GM23338 (cell line): ENCODE results near the gene UBE2I.

Experiments
- CREB1 ChIP-seq: fragments of 250-450 bp; sonication (Bioruptor Pico); IDR thresholded peaks from 2 replicates; pipeline ENCODE4 v1.5.0; 2020; ENCODE audit warnings: low read depth, mild to moderate bottlenecking, moderate library complexity
- EZH2 ChIP-seq: fragments of 200-600 bp; sonication (generic); IDR thresholded peaks from one replicate; pipeline ENCODE4 v1.8.0; 2017; ENCODE audit warnings: antibody characterized with exemption, mild to moderate bottlenecking, low read depth; ENCODE audit not compliant: unreplicated experiment
- EZH2phosphoT487 ChIP-seq: fragments of 200-600 bp; sonication (generic); IDR thresholded peaks from one replicate; pipeline ENCODE4 v1.8.1; 2018; ENCODE audit warnings: antibody characterized with exemption; ENCODE audit not compliant: unreplicated experiment
- JUNB ChIP-seq: IDR thresholded peaks from one replicate; pipeline ENCODE4 v1.6.1; 2016; ENCODE audit warnings: antibody characterized with exemption; ENCODE audit not compliant: unreplicated experiment
- NANOG ChIP-seq: IDR thresholded peaks from 2 replicates; pipeline ENCODE4 v1.6.1; 2016; ENCODE audit warnings: antibody characterized with exemption, borderline replicate concordance
- POLR2AphosphoS5 ChIP-seq: IDR thresholded peaks from 2 replicates; pipeline ENCODE4 v1.6.1; 2016; ENCODE audit warnings: antibody characterized with exemption, low read depth
- REST ChIP-seq: IDR thresholded peaks from one replicate; pipeline ENCODE4 v1.6.1; 2018; ENCODE audit warnings: antibody characterized with exemption; ENCODE audit not compliant: unreplicated experiment
- STAT1 ChIP-seq: IDR thresholded peaks from one replicate; pipeline ENCODE4 v1.6.1; 2016; ENCODE audit warnings: antibody characterized with exemption; ENCODE audit not compliant: unreplicated experiment
- ZNF114 ChIP-seq: fragments of 250-450 bp; sonication (Bioruptor Pico); IDR thresholded peaks from 2 replicates; pipeline ENCODE4 v1.5.0; 2020; ENCODE audit warnings: mild to moderate bottlenecking, moderate library complexity
- ZNF462 ChIP-seq: fragments of 250-450 bp; sonication (Bioruptor Pico); IDR thresholded peaks from 2 replicates; pipeline ENCODE4 v1.5.0; 2020; ENCODE audit warnings: mild to moderate bottlenecking, moderate library complexity
- TF ChIP-seq, protein P1 (sequence below), 2 experiments: fragments of 200-600 bp in 1 of 2; sonication (generic) in 1 of 2; conservative IDR thresholded peaks; 2 replicates each; pipeline versions ENCODE4 v1.5.1 to v1.6.1; 2016 to 2017; ENCODE audit warnings: antibody characterized with exemption in 2 of 2, low read depth in 2 of 2, mild to moderate bottlenecking in 2 of 2, moderate library complexity in 1 of 2
- TF ChIP-seq, protein P2 (sequence below): IDR thresholded peaks from 2 replicates; pipeline ENCODE4 v1.6.1; 2016; ENCODE audit warnings: antibody characterized with exemption

DNA sequence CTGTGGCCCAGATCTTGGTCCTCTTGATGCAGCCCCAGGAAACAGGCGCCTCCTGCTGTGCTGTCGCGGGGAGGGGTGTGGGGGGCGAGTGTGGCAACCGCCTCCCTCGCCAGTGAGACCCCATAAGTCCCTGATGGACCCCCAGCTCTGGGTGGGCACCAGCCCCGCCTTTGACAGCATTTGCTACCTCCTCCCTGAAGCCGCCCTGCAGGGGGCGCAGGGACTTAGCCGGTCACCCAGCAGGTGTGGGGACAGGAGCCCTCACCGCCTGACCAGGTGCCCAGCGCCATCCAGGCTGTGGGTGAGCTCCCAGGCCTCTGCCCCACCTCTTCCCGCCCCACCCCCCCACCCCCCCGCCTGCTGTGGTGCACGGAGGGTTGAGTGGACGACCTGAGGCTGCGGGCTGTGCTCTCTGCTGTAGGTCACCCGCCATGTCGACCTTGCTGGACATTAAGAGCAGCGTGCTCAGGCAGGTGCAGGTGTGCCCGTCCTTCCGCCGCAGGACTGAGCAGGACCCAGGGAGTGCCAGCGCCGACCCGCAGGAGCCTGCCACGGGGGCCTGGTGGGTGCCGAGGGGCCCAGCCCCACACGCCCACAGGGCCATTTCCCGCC, 28.8 kb downstream of the UBE2I start:
- TF ChIP-seq STAT1 (no peak), REST (no peak), EZH2 (no peak), CREB1 (no peak), EZH2phosphoT487 (no peak), POLR2AphosphoS5 (no peak), JUNB (no peak), NANOG (no peak), ZNF114 (CRISPR knock-in tag) (no peak), ZNF462 (no peak)
- TF ChIP-seq, protein P1, sequence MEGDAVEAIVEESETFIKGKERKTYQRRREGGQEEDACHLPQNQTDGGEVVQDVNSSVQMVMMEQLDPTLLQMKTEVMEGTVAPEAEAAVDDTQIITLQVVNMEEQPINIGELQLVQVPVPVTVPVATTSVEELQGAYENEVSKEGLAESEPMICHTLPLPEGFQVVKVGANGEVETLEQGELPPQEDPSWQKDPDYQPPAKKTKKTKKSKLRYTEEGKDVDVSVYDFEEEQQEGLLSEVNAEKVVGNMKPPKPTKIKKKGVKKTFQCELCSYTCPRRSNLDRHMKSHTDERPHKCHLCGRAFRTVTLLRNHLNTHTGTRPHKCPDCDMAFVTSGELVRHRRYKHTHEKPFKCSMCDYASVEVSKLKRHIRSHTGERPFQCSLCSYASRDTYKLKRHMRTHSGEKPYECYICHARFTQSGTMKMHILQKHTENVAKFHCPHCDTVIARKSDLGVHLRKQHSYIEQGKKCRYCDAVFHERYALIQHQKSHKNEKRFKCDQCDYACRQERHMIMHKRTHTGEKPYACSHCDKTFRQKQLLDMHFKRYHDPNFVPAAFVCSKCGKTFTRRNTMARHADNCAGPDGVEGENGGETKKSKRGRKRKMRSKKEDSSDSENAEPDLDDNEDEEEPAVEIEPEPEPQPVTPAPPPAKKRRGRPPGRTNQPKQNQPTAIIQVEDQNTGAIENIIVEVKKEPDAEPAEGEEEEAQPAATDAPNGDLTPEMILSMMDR (conservative IDR thresholded peaks at IDR 0.05; ENCODE audit: low read depth in 2 of 2): peak; percentile 31 to 63
- TF ChIP-seq, protein P2, sequence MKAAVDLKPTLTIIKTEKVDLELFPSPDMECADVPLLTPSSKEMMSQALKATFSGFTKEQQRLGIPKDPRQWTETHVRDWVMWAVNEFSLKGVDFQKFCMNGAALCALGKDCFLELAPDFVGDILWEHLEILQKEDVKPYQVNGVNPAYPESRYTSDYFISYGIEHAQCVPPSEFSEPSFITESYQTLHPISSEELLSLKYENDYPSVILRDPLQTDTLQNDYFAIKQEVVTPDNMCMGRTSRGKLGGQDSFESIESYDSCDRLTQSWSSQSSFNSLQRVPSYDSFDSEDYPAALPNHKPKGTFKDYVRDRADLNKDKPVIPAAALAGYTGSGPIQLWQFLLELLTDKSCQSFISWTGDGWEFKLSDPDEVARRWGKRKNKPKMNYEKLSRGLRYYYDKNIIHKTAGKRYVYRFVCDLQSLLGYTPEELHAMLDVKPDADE: no peak
